OCI-LY7 (cell line): ENCODE results near the gene TMEM214. TPM values are rescaled to one million over a fixed set of nuclear protein-coding genes. Genes with fewer than 3 reads are reported as not detected.

Experiments used
- BruUV-seq: library from RNA; stranded (reverse); fragments of 400-500 nt; replicated peaks from 2 replicates; lab custom pipeline; 2021; lab: Mats Ljungman, UMichigan
- CTCF ChIA-PET: fragments of 300-600 bp; sonication (Branson Sonifier 250); formaldehyde crosslinking; loops from one replicate; lab custom pipeline; 2022; ENCODE audit warnings: antibody characterized with exemption; ENCODE audit not compliant: unreplicated experiment; lab: Charles Lee
- POLR2A ChIA-PET: fragments of 300-600 bp; sonication (Branson Sonifier 250); formaldehyde crosslinking; loops from one replicate; lab custom pipeline; 2022; ENCODE audit warnings: antibody characterized with exemption; lab: Charles Lee
- DNase-seq: peaks from one replicate; pipeline ENCODE4 v3.0.0-alpha.2; 2015; ENCODE audit warnings: low spot score
- H2AFZ ChIP-seq: fragments of 200-600 bp; sonication (generic), shearing (Covaris generic); 2 replicates; pipeline ENCODE4 v1.6.1; 2014; ENCODE audit warnings: mild to moderate bottlenecking, antibody characterized with exemption, low read length, moderate library complexity
- H3K27ac ChIP-seq: fragments of 200-600 bp; sonication (generic); 2 replicates; pipeline ENCODE4 v1.5.1; 2014; ENCODE audit warnings: mixed run types, low read depth, mild to moderate bottlenecking, moderate library complexity, low read length, inconsistent platforms; ENCODE audit not compliant: poor library complexity, severe bottlenecking
- H3K36me3 ChIP-seq: fragments of 200-600 bp; sonication (generic); 2 replicates; pipeline ENCODE4 v1.6.1; 2014; ENCODE audit warnings: mild to moderate bottlenecking, antibody characterized with exemption, low read length, moderate library complexity, mixed read lengths; ENCODE audit not compliant: insufficient read depth
- H3K4me1 ChIP-seq: fragments of 200-600 bp; sonication (generic); 2 replicates; pipeline ENCODE4 v1.5.1; 2014; ENCODE audit warnings: mild to moderate bottlenecking, low read length; ENCODE audit not compliant: insufficient read depth, poor library complexity, severe bottlenecking
- H3K4me2 ChIP-seq: fragments of 200-600 bp; sonication (generic); 2 replicates; pipeline ENCODE4 v1.6.1; 2014; ENCODE audit warnings: mild to moderate bottlenecking, low read length
- H3K4me3 ChIP-seq: fragments of 200-600 bp; sonication (generic); 2 replicates; pipeline ENCODE4 v1.5.1; 2014; ENCODE audit warnings: mild to moderate bottlenecking, low read depth, low read length; ENCODE audit not compliant: poor library complexity, severe bottlenecking
- H3K79me2 ChIP-seq: fragments of 200-600 bp; sonication (generic); 2 replicates; pipeline ENCODE4 v1.6.1; 2016; ENCODE audit warnings: low read depth, mild to moderate bottlenecking, low read length, moderate library complexity, mixed read lengths; ENCODE audit not compliant: insufficient read depth
- H3K9me2 ChIP-seq: fragments of 200-600 bp; sonication (generic); 2 replicates; pipeline ENCODE4 v1.6.1; 2016; ENCODE audit warnings: mild to moderate bottlenecking, low read length, mixed read lengths; ENCODE audit not compliant: insufficient read depth
- H3K9me3 ChIP-seq: fragments of 200-600 bp; sonication (generic); 2 replicates; pipeline ENCODE4 v1.6.1; 2014; ENCODE audit warnings: mild to moderate bottlenecking, mixed run types, low read length, mixed read lengths
- H4K20me1 ChIP-seq: fragments of 200-600 bp; sonication (generic); 2 replicates; pipeline ENCODE4 v1.6.1; 2014; ENCODE audit warnings: mild to moderate bottlenecking, antibody characterized with exemption, low read length, moderate library complexity, mixed read lengths; ENCODE audit not compliant: insufficient read depth
- EZH2phosphoT487 ChIP-seq: fragments of 200-600 bp; sonication (generic); IDR thresholded peaks from 2 replicates; pipeline ENCODE4 v1.6.1; 2018; ENCODE audit warnings: low read depth, borderline replicate concordance, mild to moderate bottlenecking, mixed run types, antibody characterized with exemption, low read length, moderate library complexity, mixed read lengths
- intact Hi-C: fragments of 100-400 bp; cut with micrococcal nuclease; formaldehyde crosslinking; loops from one replicate; pipeline ENCODE4 v1.10.0; 2022; ENCODE audit not compliant: unreplicated experiment
- total RNA-seq, 2 experiments: library from RNA; depleted of rRNA in 1 of 2; stranded (reverse); fragments of >200 nt in 1 of 2; shearing (Covaris generic) in 1 of 2; gene quantifications; 2 replicates each; pipeline ENCODE4 v1.2.3, GENCODE V29; 2014 to 2022
- TF ChIP-seq, protein P1 (sequence below): fragments of 200-600 bp; sonication (generic); conservative IDR thresholded peaks from 2 replicates; pipeline ENCODE4 v1.5.1; 2014; ENCODE audit warnings: mild to moderate bottlenecking, antibody characterized with exemption, low read length, moderate library complexity, mixed read lengths

Gene TMEM214
- total RNA-seq, 2 experiments from 2014 or later: 32.0 to 78.6 TPM

DNA sequence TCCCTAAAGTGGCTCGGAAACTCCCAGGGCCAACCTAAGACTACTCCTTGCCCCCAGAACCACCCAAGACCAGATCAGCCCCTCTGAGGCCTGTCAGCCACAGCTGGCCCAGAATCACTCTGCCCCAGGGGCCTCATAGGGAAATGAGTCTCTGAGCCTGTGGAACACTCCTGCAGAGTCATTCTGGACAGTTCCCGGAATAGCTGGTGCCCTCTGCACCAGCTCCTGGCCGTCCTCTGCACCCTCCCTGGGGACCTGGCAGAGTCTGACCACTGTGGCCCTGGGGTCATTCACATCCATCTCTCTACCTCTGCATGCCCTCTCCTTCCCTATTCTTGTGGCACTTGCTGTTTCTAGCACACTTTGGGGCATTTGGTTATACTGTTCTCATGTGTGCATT, 14.6 kb upstream of the TMEM214 start:
- intact Hi-C loops: loop anchor here (5.0 kb wide), 1 partner anchor 171 kb away; the partner anchor contains the start of gene DPYSL5
- Histone ChIP-seq H3K79me2 (no peaks in the 10 kb centered on the region), H2AFZ (no peak overlapping the region), H3K4me1 (peaks cover 9% of the 10 kb centered on the region), H3K27ac (no peak overlapping the region), H3K36me3 (no peaks in the 10 kb centered on the region), H3K9me2 (no peaks in the 10 kb centered on the region), H3K9me3 (no peaks in the 10 kb centered on the region), H3K4me2 (no peak overlapping the region), H3K4me3 (no peak overlapping the region), H4K20me1 (no peaks in the 10 kb centered on the region)
- BruUV-seq: no TSS peak
- TF ChIP-seq, protein P1, sequence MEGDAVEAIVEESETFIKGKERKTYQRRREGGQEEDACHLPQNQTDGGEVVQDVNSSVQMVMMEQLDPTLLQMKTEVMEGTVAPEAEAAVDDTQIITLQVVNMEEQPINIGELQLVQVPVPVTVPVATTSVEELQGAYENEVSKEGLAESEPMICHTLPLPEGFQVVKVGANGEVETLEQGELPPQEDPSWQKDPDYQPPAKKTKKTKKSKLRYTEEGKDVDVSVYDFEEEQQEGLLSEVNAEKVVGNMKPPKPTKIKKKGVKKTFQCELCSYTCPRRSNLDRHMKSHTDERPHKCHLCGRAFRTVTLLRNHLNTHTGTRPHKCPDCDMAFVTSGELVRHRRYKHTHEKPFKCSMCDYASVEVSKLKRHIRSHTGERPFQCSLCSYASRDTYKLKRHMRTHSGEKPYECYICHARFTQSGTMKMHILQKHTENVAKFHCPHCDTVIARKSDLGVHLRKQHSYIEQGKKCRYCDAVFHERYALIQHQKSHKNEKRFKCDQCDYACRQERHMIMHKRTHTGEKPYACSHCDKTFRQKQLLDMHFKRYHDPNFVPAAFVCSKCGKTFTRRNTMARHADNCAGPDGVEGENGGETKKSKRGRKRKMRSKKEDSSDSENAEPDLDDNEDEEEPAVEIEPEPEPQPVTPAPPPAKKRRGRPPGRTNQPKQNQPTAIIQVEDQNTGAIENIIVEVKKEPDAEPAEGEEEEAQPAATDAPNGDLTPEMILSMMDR: no peak
- no peak for TF ChIP-seq EZH2phosphoT487
- CTCF ChIA-PET: no interaction called here
- POLR2A ChIA-PET: no interaction called here
- no peak for DNase-seq

- intact Hi-C loops: loop anchor here (5.0 kb wide), 1 partner anchor 172 kb away; the partner anchor contains the start of gene DPYSL5
- H3K9me3 ChIP-seq: no peaks in the 10 kb centered on the region
- POLR2A ChIA-PET: interaction anchor here (0.7 kb wide), 1 partner anchor 518 kb away, joined by 6 read pairs; no protein-coding TSS in a partner anchor
- H3K4me1 ChIP-seq: peaks cover 9% of the 10 kb centered on the region
- no peaks in the 10 kb centered on the region for H3K9me2 ChIP-seq
- no peaks in the 10 kb centered on the region for H3K36me3 ChIP-seq
- no peak overlapping the region for H3K4me3 ChIP-seq
- no peaks in the 10 kb centered on the region for H3K79me2 ChIP-seq
- CTCF ChIA-PET: no interaction called here
- H4K20me1 ChIP-seq: no peaks in the 10 kb centered on the region
- H3K4me2 ChIP-seq: no peak overlapping the region
- no peak overlapping the region for H2AFZ ChIP-seq
- TF ChIP-seq, protein P1: no peak
- no TSS peak for BruUV-seq
- no peak for DNase-seq
- no peak overlapping the region for H3K27ac ChIP-seq
Measured at GRCh38 chr2:27019459-27019858, 13.3 kb upstream of the TMEM214 start.

DNA sequence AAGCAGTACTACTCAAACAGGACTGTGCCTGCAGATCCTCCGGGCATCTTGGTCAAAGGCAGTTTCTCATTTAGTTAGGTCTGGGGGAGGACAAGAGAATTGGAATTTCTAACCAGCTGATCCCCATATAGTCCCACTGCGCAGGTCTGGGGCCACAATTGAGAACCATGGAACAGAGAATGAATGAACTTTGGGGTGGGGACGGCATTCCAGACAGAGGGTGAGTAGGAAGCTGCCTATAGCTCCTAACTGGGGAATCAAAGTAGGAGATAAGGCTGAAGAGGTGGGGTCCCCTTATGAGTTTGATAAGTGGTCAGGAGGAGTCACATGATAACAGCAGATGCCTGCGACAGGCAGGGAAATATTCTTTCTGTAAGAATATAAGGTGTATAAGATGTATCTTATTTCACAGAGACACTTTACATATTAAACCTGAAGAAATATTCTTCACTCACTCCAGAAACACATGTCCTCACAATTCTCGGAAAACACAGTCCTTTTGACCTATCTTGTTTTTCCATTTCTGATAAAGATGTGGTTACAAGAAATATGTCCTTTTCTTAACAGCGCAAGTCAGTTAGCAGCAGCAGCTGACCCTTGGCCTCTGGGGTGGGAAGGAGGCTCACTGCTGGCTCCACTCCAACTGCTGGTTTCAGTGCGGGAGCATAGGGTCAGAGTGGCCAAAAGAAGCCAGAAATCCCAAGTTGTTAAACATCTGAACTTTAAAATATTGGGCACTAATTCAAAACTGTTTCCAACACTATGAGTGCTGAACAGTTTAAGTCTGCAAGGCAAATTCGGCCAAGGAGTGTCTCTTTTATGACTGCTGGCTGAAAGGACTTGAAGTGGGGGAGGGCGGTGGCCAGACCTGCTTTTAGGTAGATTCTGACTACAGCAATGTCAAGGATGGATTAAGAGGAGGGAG, 12.6 kb upstream of the TMEM214 start:
- Histone ChIP-seq H4K20me1 (no peaks in the 10 kb centered on the region), H3K9me3 (no peaks in the 10 kb centered on the region), H3K36me3 (no peaks in the 10 kb centered on the region), H3K4me3 (no peak overlapping the region), H3K79me2 (no peaks in the 10 kb centered on the region), H2AFZ (no peak overlapping the region), H3K4me2 (no peak overlapping the region), H3K4me1 (peaks cover 9% of the 10 kb centered on the region), H3K9me2 (no peaks in the 10 kb centered on the region), H3K27ac (no peak overlapping the region)
- no peak for DNase-seq
- CTCF ChIA-PET: no interaction called here
- TF ChIP-seq, protein P1: no peak
- no peak; the same call in 1 of the 2 replicates for TF ChIP-seq EZH2phosphoT487
- POLR2A ChIA-PET: no interaction called here
- intact Hi-C loops: loop anchor here (5.0 kb wide), 1 partner anchor 173 kb away; the partner anchor contains the start of gene DPYSL5
- BruUV-seq: no TSS peak
